ENCODE measurements around the gene GRM4.

GRM4 gene

DNA sequence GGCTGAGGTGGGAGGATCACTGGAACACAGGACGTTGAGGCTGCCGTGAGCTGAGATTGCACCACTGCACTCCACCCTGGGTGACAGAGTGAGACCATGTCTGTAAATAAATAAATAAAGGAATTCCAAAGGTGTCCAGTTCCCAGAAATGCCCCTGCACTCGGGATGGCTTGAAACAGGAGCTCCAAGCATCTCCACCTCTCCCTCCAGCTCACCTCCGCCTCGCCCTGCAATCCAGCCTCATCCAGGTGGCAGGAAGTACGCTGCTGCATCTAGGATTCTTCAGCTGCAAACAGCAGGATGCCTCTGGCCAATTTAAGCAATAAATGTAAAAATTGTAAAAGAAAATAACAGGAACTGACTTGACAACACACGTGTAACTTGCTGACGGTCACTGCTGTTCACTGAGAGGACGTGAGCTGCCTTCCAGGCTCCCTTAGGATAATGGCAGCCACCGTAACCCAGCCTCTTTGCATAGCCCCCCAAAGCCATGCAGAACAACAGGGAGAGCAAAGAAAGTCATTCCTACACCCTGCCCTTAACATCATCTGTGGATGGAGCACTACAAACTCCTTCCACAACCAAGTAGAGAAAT lies 11.4 kb upstream of the GRM4 start:
- no peak for DNase-seq

DNA sequence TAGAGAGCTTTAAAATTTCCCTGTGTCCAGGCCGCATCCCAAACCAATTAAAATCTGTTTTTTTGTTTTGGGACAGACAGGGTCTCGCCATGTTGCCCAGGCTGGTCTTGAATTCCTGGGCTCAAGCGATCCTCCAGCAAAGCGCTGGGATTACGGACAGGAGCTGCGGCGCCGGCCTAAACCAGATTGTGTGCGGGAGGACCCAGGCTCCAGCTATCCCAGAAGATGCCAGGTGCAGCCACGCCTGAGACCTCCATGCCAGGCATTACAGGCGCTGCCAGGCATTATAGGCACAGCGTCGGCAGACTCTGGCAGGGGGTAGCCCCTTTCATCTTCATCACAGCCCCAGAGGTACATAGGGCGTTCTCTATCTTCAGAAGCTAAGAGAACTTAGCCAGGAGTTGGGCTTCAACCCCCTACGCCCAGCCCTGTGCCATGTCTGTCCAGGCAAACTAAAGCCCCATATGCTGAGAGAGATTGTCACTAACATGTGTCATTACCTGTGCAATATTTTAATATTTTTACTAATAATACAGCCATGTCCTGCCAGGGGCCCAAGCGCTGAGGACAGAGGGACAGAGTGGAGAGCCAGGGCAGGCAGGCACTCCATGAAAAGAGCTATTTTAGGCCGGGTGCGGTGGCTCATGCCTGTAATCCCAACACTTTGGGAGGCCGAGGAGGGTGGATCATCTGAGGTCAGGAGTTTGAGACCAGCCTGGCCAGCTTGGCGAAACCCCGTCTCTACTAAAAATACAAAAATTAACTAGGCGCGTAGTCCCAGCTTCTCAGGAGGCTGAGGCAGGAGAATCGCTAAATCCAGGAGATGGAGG lies 9.8 kb upstream of the GRM4 start:
- no peak for DNase-seq

DNA sequence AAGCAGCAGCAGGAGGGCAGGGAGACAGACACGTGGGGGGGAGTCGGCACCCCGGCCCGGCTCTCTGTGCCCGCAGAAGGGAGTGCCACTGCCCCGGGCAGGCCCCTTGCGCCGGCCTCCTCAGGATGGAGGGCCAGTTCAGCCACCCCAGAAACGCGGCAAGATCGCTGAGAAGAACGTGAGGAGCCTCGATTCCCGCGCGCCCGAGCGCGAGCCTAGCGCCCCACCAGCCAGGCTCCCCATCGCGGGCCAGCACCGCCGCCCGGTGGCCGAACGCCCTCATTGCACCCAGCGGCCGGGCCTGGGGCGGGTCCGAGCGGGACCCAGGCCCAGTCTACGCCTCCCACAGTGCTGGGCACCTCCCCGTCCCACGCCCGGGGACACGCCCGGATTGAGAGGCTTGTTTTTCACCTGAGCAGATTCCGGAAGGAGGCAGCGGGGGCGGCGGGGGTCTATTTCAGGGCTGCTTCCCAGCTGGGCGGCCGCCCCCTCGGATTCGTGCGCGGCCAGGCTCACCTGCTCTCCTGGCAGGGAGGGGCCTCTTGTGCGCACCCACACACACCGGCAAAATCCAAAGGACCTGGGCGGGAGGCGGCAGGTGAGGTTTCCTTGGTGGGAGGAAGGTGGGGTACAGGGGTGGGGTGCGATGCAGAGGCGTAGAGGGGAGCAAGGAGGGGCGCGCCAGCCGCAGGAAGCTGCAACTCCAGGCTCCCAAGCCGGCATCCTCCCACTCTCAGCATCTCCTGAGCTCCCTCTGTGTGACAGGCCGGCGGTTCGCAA lies 9.0 kb upstream of the GRM4 start:
- DNase-seq: peak; percentile 30

DNA sequence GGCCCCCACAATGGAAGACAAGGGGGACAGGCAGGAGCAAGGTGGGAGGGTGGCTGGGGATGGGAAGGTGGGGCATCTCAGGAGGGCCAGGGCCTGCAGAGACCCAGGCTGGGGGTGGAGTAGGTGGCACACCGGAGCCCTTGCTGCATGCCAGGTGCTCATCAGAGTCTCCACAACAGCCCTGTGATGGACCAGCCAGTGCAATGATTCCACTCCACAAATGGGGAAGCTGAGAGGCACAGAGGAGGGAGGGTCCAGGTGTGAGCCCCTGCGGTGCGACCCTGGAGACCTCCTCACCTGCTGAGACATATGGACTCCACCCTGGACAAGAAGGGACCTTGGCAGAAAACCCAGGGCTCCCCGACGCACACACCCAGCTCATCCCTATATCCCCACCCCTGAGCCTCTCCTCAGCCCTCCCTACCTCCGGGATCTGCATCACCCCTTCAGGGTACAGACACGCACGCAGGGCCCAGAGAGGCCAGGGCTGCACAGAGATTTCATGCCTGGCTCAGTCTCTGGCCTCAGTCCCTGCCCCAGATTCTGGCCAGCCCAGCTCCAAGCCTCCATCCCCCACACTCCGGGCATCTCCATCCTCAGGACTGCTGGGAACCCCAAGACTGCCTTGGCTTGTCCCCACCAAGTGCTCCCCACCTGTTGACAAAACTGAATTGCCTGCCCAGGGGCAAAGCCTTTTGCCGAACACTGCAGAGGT lies 7.1 kb upstream of the GRM4 start:
- DNase-seq: no peak

DNA sequence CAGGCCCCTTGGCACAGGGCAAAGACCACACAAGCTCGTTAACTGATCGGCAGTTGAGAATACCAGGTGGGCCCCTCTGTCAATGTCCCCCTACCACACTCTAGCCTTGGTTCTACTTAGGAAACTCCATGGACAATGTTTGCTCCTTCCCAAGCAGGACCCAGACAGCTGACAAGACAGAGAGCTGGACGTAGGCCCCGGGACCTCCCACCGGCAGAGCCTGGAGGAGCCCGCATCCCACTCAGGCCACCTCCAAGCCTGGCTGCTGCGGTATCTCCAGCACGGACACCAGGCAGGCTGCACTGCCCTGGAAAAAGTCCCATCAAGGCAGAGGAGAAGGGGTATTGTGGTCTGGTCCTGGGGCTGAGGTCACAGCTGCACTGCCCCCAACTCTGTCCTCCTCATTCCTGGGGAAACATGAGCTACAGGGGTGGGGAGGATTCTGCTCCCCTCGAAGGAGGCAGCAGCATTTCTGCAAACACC lies 6.2 kb upstream of the GRM4 start:
- DNase-seq: no peak

DNA sequence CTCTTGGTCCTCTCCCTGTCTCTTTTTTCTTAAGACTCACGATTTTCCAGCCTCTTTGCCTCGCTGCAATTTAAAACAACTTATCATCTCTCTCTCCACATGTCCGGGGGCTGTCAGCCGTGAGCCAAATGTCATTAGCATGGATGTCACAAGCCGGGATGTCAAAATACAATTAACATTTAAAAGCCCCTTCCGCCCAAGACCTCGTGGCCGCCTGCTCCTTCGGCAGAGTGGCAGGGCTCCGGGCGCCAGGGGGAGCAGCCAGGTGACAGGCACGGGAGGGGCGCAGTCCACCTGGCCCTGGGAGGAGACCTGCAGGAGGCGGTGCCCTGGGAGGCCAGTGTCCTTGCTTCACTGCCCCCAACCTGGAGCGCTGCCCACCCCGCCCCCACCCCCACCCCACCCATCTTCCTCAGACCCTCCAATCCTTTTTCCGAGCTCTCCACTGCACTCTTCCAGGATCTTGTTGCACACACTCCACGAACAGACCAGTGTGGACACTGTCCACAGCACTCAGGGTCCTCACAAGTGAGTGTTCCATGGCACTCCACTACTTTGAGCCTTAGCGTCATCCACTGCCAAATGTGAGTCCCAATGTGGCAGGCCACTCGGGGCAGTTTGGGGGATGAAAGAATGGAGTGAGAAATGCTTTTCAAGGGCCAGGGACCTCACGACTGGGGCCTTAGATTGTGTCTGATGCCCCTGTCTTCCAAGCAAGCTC lies 5.6 kb upstream of the GRM4 start:
- DNase-seq: no peak

DNA sequence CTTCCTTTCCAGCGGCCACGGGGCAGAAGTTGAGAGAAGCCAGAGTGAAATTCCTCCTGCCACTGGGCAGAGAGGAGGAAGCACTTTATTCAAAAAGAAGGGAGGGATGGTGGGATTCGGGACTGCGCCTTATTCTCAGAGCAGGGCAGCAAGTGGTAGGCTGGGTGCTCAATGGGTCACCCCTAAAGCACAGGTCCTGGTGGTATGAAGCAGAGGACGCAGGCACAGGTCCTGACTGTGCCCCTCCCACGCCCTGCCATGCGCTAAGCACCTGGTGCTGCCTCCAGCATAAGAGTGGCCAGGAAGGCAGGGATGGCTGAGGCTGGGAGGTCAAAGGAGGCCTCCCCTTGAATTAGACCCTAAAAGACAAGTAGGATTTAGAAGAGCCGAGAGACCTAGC lies 4.9 kb upstream of the GRM4 start:
- no peak for DNase-seq

DNA sequence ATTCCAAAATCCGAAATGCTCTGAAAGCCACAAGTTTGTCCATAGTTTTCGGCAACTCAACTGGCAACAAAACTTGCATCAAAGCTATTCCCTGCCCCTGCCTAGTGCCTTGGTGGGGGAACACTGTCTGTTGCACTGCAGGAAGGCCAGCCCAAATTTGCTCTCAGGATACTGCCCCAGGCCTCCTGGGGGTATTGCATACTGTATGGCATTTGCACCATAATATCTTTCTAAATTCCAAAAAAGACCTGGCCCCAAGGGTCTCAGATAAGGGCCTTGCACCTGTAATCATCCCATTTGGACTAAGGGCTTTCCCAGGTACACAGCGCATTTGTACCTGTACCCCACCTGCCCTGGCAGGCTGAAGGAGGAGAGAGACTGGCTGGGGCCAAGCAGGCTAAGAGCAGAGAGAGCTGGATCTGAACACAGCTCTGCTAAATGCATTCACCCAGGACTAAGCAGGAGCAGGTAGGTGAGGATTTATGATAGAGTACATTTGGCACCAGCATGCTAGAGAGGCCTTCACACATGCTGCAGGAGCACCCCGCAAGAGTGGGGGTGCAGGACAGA lies 4.0 kb upstream of the GRM4 start:
- DNase-seq: no peak

DNA sequence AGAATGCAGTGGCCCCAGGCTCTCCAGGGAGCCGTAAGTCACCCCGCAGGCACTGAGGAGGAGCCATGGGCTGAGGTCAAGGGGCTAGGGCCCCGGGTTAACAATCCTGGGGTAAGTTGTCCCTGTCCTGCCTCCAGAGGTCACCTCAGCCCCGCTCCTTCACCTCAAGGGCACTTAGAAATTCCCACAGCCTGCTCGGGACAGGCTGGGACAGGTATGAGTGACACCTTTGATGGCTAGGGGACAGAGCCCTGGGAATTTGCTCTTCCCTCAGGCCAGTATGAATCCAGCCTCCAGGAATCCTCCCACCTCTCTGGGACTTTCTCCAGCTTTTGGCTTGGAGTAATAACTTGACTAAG lies 3.5 kb upstream of the GRM4 start:
- DNase-seq: no peak

DNA sequence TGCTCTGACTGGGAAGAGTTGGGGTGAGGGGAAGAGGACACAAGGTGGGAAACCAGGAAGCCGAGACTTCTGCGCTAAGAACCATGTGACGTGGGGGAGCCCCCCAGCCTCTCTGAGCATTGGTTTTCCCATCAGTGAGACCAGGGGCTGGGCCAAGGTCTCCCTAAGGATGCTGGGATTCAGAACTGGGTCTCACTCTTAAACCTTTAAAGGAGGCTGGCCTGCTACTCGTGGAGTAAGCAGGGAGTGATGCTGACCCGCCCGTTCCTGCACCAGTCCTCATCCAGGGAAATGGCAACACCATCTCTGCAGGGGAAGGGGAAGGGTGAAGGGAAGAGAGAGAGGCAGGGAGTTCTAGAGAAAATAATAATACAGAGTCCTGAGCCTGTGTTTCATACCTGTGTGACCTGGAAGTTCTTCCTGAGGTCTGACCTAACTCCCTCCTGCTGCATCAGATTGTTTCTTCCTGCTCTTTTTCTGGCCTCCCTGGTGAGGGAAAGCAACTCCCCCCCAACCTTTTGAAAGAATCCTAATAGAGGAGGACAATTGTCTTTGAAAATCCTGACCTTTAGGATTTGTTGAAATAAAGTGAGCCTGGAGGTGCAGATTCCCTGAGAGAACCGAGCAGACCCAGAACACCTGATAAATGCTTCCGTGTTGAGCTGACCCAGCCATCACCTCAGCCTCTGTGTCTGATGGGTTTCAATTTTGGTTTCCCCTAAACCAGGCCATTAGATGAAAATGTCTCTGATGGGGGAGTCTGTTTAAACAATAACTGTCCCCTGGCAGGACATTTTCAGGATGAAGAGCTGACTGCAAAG lies 3.0 kb upstream of the GRM4 start:
- no peak for DNase-seq

DNA sequence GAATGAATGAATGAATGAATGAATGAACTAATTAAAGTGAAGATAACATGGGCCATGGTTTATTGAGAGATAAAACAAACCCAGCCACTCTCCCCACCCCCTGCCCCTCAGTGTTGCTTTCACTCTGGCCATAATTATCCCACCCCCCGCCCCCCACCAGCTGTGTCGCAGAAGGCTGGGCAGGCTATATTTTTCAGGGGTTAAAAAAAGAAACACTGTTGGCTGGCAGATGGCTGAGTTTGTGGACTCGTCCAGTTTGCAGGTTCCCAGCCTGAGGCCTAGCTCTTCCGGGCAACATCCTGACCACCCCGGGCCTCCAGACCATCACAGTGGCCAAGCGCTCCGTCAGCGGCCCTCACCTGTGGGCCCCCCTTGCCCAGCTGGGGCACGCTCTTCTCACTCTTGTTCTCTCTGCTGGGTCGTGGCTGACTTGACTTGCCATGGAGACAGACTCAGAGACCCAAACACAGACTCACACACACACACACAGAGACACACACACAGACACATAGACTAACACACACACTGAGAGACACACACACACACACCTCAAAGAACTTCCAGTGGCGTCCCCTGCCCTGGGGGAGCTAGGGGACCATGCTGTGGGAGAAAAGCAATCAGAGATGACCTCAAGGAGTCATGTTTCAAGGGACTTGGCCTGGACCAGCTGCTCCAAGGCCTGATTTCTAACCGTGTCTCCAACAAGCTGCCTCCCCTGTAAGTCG lies 2.2 kb upstream of the GRM4 start:
- DNase-seq: no peak

DNA sequence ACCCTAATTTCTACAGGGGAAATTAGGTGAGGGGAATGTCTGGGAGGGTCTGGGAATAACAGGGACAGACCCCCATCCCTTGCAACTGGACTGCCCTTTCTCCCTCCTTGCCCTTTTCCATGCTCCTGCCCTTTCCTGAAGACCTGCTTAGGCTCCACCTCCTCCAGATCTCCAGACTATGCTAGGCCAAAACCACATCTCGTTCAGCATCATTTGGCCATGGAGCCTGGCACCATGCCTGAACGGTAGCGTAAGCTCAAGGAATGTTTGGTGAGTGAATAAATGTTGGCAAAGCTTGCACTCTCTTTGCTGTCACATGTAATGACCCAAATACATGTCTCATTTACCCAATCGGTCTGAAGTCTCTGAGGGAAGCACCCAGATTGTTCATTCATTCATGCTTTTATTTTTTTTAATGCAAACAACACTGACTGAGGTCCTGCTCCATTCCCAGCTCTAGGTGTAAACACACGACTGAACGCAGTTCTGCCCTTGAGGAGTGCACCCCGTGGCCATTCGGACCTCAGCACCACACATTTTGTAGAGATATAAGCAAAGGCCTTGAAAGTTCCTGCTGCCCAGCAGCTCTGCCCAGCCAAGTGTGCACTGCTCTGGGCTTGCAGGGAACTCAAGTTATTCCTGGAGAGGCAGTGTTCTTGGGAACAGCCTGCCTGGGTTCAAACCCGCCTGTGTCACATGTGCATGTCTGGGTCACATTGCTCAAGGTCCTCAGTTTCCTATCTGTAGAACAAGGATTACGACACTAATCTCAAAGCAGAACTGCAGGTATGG lies 1.1 kb upstream of the GRM4 start:
- no peak for DNase-seq

DNA sequence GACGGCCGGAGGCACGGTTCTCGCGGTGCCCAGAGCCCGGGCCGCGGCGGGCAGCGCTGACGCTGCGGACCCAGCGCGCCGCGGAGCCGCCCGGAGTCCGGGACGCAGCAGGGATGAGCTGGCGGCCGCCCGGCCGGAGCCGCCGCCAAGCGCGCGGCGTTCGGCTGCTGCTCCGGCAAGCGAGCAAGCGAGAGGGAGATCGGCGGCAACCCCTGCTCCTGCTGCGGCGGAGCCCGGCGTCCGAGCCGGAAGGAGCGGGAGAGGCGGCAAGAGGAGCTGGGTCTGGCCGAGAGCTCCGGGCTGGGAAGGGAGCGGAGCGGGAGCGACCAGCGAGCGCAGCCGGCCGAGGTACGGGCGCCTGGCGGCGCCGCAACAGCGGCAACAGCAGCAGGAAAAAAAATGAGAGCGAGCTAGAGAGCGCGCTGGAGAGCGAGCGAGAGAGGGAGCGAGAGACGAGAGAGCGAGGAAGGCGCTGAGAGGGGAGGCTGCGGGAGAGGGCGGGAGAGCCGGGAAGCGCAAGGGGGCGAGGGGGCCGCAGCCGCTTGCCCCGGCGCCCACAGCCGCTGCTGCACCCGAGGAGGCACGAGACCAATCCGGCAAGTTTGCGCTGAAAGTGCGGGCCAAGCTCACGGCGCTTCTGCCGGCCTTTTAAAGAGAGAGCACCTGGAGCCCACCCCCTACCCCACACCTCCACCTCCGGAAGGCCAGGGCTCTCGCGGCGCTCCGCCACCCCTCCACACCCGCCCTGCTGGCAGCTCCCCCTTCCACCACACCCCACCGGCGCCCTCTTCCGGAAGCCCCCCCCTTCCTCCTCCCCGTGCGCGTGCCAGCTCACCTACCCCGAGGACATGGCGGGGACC lies 496 bp downstream of the GRM4 start:
- no peak for DNase-seq

DNA sequence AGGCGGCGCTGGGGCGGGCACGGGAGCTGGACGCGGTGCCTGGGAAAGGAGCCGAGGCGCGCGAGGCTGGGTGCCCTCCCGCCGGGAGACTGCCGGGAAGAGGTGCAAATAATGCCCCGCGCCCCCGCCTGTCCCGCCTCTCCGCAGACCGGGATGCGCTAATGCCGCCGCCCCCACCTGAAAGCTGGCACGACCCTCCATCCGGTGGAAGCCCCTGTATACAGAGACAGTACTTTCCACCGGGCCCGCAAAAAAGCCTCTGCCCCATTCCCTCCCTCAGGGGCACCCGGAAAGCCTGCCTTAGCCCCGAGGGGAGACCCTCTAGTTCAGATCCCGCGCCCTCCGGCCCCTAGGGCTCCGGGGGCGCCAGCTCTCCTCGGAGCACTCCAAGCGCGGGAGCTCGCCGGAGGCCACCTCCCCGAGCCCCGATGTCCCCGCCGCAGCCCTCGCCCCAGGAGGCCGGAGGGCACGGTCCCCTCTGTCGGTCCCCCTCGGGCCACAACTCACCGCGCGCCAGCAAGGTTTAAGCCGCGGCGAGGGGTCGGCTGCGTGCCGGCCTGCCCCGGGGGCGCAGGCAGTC lies 1.2 kb downstream of the GRM4 start:
- DNase-seq: no peak

DNA sequence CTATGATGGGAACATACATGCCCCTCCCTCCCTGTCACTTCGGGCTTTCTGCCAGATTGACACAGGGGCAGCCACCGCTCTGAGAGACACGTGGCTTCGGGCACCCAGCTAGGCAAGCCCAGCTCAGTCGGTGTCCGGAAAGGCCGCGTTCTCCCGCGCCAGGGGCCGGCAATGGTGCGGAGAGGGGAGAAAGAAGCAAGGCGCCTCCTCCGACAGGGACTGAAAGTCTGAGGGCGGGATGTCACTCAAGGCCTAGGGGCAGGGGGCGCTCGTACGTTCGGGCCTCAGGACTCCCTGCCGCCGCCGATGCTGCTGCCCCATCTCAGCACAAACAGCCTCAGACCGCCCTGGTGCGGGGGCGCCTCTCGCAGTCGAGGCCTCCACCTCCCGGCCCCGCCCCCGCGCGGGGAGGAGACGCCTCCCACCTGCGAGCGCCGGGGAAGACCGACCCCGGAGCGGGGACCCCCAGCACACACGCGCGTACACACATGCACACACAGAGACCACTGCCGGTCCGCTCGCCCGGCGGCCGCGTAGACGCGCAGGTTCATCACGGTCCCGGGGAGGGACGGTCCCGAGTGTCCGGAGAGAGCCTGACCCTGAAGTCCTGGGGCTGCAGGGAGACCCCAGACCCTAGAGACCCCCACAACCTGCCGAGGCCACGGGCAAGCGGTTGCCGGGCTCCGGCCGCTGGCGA lies 1.9 kb downstream of the GRM4 start:
- peak; percentile 26 for DNase-seq

DNA sequence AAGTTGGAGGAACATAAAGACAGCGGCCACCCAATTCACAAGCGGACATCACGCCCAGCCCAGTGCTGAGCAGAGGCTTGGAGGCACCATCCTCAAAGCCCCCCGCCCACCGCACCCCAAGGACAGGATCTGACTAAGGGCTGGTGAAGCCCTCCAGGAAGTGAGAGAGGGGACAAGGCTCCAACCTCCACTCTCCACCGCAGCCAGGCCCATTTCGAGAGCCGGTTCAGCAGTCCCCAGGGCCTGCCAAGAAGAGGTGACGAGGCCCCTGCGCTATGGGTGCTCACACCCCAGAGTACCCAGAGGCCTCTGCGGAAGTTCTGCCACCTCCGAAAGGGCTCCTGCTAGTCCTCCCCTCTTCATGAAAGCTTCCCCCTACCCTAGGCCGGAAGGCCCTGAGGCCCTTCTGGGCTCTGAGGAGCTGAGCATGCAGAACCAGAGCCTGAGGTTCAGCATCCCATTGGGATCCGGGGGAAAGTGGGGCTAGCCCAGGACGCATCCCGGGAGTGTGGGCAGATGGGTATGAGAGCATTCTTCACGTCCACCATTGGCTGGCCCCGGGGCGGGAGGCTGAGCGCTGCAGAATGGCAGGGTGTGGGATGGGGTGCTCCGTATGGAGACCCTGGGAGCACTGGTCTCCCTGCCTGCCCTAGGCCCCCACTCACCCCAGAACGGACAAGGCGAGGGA lies 2.5 kb downstream of the GRM4 start:
- no peak for DNase-seq

Measured in hematopoietic multipotent progenitor cell treated with erythropoietin and hydrocortisone succinate and interleukin-3 and kit ligand, for 8 days (in vitro differentiated cells).